Activated T-helper 1 cell treated with anti-CD3 and anti-CD28 coated beads, Interleukin-2, amount 50 U/mL, for 16 hours (primary cell): ENCODE measurements around the gene SAMD4A.
"Not testable (repeated sequence)": the region's sequence is repeated elsewhere in the genome, so short reads cannot be mapped to it uniquely, and the experiment has no call there.

Experiments
- DNase-seq, 2 donors: peaks; one replicate each; pipeline ENCODE4 v3.0.0-alpha.2; 2020; ENCODE audit warnings: low read depth in 1 of 2, low spot score in 1 of 2

Gene SAMD4A

DNA sequence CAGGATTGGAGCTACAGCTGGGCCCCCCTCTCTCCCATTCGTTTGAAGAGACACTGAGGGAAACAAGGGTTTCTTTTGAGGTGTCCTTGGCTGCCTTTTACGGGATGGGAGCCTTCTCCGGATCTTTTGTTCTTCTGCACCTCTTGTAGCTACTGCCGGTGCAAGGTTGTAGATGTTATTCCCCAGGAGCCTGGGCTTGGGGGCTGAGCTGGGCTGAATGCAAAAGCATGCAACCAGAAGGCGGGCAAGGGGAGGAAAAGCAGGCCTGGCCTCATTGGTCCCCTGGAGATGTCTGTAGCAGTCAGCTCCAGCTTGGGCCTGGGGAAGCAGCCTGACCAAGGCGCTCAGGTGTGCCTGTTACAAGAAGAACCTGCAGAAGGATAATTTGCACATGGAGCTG lies 225.4 kb downstream of the SAMD4A start:
- no peak for DNase-seq

DNA sequence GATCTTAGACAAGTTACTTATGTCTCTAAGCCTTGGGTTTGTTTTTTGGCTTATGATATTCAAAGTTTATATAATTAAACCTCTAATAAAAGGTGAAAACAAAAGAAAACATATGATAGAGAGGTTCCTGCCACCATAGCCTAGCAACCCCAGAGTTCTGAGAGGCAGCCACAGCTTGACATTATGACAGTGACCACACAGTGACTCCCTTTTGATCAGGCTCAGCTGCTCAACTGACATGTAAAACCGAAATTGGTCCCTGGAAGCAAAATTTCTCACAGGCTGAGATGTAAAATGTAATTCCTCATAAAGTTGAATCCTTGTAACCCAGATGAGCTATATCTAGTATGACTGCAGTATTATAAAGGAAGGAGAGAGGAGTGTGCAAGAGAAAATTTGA lies 227.2 kb downstream of the SAMD4A start:
- DNase-seq, result no peak

GRCh38 chr14:54794796-54795195 lies 227.9 kb downstream of the SAMD4A start:
- no peak for DNase-seq

- DNase-seq, result no peak
Observed at GRCh38 chr14:54796961-54797360, 230.0 kb downstream of the SAMD4A start.

- no peak for DNase-seq
Observed at GRCh38 chr14:54797556-54797955, 230.6 kb downstream of the SAMD4A start.

GRCh38 chr14:54797986-54798385 lies 231.1 kb downstream of the SAMD4A start:
- no peak for DNase-seq

- DNase-seq, result no peak
Observed at GRCh38 chr14:54798465-54799124, 231.7 kb downstream of the SAMD4A start.

GRCh38 chr14:54801482-54801881 lies 234.6 kb downstream of the SAMD4A start:
- DNase-seq, result not testable (repeated sequence)

- no peak for DNase-seq
Observed at GRCh38 chr14:54803396-54803795, 236.5 kb downstream of the SAMD4A start.

GRCh38 chr14:54803926-54804537 lies 237.1 kb downstream of the SAMD4A start:
- DNase-seq, result no peak

- DNase-seq, result no peak
Observed at GRCh38 chr14:54804538-54805041, 237.7 kb downstream of the SAMD4A start.

- no peak for DNase-seq
Observed at GRCh38 chr14:54805070-54805444, 238.1 kb downstream of the SAMD4A start.

DNA sequence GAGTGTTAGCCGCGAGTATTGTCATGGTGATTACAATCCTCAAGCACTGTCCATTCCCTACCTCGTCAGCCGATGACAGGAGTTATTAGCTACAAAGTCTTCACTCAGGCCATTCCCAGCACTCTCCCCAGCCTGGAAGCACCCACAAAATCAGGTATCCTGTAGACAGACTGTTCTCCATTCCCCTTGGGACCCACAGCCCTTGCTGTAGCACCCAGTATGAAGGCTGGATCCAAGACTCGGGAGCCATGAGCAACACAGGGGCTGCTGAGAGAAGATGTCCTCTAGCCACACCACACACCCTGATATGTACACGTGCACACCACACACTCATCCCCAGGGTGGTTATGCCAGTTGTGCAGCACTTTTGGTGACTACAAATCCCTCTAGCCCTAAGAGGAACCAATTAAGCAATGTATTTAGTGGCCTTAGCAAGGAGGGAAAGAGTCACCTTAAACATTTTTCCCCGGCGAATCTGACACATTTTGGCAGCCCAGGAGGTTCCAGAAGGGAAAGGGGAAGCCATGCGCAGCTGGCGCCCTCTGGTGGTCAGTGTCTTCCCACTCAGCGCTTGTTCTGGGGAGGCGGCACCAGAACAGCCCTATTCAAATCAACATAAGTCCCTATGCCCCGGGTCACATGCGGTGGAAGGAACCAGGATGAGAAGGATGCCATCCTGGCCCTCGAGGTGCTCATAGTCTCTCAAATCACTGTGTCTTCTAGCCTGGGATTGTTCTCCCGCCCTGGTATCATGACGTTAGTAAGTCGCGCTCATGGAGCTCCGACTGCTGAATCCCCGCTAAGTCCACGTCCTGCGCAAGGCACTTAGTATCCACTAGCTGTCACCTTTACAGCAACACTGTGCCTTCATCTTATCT lies 238.8 kb downstream of the SAMD4A start:
- DNase-seq, result peak; percentile 44 to 53

GRCh38 chr14:54806616-54807015 lies 239.7 kb downstream of the SAMD4A start:
- no peak for DNase-seq

DNA sequence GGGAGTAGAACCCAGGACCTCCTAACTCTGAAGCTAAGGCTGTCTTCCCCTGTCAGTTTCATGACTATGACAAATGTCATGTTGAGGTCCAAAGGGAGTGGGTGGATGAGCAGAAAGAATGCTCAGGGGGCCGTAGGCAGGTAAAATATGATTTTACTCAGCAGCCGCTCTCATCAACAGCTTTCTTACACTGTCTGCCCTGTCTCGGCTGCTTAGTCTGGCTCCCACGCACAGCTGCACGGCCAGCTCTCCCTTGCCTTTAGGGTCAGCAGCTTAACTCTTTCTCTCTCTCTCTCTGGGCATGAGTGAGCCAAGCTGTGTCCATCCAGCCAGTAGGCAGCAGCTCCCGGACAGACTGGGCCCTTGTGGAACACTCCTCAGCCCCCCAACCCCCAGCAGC lies 240.5 kb downstream of the SAMD4A start:
- DNase-seq, result no peak

- DNase-seq, result no peak
Observed at GRCh38 chr14:54807881-54808280, 241.0 kb downstream of the SAMD4A start.

DNA sequence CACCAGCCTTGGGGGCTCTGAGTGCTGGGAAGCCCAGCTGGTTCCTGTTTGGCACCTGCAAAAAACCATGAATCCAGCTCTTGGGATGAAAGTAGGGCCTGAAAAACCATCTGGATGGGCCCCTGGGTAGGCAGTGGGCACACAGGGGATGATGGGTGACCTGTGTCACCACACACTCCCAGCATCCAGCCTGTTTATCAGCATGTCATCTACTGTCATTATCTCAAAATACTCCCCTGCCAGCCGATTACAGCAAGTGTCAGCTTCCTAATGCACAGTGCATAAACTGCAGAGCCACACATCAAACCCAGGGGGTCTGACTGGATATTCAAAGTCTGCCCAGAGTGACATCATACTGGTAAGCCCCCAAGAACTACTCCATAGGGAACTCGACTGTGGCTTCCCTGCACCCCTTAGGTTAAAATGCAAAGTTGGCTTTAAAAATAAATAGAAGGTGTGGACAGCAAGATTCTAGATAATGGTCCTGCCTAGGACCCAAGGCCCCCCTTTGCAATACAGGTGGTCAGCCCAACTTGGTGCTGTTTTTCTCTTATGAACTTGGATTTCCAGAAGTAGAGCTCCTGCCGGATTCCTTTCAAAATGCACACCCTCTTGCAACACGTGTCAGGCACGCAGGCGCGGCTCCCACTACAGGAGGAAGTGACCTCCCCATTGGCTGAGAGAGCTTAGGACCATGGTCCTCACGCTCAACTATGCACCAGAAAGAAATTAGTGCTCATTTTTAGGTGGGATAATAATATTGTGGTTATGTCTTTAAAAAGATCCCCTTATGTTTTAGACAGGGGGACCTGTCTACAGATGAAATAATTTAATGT lies 241.6 kb downstream of the SAMD4A start:
- DNase-seq, result no peak

DNA sequence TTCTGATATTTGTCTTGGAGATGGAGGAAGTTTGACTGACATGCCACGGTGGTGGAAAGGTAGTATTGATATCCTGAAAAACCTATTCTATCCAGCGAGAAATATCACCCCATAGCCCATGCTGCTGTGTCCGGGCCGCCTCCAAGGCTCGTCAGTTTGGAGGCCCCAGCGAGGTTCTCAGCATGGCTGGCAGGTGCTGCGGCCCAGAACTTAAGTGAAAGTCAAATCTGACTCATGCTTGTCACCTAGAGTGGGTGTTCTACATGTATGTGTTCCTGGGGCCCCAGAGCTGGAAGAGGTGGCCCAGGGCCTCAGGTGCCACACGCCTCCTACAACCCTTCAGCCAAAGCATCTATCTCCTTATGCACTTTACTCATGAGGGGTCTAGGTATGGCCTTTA lies 242.8 kb downstream of the SAMD4A start:
- DNase-seq, result no peak

- DNase-seq, result no peak
Observed at GRCh38 chr14:54812617-54813016, 245.7 kb downstream of the SAMD4A start.

DNA sequence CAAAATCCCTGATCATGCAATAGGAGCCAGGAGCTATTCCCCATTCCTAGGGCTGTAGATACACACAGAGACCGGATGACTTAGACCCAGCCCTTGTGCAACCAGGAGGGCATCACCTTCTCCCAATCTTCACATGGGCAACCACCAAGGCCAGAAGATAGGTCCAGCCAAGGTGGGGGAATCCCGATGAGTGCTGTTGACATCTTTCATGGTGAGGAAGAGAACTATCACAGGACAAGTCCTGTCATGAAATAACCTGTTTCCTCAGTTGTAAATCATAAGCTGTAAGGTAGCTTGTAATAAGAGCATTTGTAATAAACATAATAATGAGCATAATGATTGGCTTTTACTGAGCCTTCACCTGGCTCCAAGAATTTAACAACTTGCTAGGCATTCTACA lies 246.2 kb downstream of the SAMD4A start:
- no peak for DNase-seq

DNA sequence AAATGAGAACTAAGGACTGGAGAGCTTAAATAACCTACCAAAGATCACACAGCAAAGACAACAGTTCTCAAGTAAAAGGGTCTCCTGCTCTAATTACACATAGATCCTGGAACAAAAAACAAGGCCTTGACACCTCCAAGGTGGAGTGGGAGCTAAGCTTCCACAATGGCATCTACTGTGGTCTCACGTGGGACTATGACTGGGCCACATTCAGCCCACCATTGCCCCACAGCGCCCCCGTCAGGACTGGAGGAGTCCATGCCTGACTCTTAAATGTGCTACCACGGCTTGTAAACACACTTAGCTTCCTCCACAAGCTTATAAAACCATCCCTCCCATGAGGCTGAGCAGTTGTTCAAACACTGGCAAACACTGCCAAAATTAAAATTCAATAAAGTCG lies 247.1 kb downstream of the SAMD4A start:
- no peak for DNase-seq
